Tibial nerve (tissue), 4 donors: ENCODE data around the gene LRRC8A. TPM values are rescaled to one million over a fixed set of nuclear protein-coding genes. Genes with fewer than 3 reads are reported as not detected.
A peak's percentile ranks its signal among the peaks of the same experiment; 100 is the strongest.

Source experiments
- DNase-seq, 2 donors: peaks; one replicate each; pipeline ENCODE4 v3.0.0-alpha.2; 2019; ENCODE audit warnings: low spot score in 2 of 2
- H3K27ac ChIP-seq, 4 donors: fragments of 200-600 bp; sonication (generic) in 3 of 4; one replicate each; pipeline ENCODE4 v1.5.1; 2017 to 2019; ENCODE audit warnings: mild to moderate bottlenecking in 1 of 4
- H3K27me3 ChIP-seq, 2 donors: fragments of 200-600 bp; sonication (generic) in 1 of 2; one replicate each; pipeline versions ENCODE4 v1.5.1 to v1.6.0; 2017 to 2019
- H3K36me3 ChIP-seq, 3 donors: fragments of 200-600 bp; sonication (generic); one replicate each; pipeline ENCODE4 v1.5.1; 2018 to 2019
- H3K4me1 ChIP-seq, 4 donors: fragments of 200-600 bp; sonication (generic) in 3 of 4; one replicate each; pipeline ENCODE4 v1.5.1; 2017 to 2019
- H3K4me3 ChIP-seq, 4 donors: fragments of 200-600 bp; sonication (generic) in 3 of 4; one replicate each; pipeline ENCODE4 v1.5.1; 2017 to 2019; ENCODE audit warnings: mild to moderate bottlenecking in 1 of 4, moderate library complexity in 1 of 4
- H3K9me3 ChIP-seq, 4 donors: fragments of 200-600 bp; sonication (generic) in 3 of 4; one replicate each; pipeline ENCODE4 v1.5.1; 2017 to 2019
- EP300 ChIP-seq, 2 donors: sonication (generic); formaldehyde crosslinking; IDR thresholded peaks; one replicate each; pipeline ENCODE4 v1.6.1; 2017; ENCODE audit warnings: antibody characterized with exemption in 2 of 2, mild to moderate bottlenecking in 1 of 2
- POLR2A ChIP-seq, 2 donors: fragments of 450-650 bp; IDR thresholded peaks; one replicate each; pipeline ENCODE4 v1.6.1; 2017; ENCODE audit warnings: antibody characterized with exemption in 2 of 2, mild to moderate bottlenecking in 2 of 2, moderate library complexity in 2 of 2
- WGBS, 2 donors: methylation state at CpG; one replicate each; pipeline ENCODE4 v1.1.5; 2018; 5-methylcytosine and 5-hydroxymethylcytosine counted together
- total RNA-seq, 4 donors: library from RNA; depleted of rRNA; stranded (reverse); fragments of >200 nt; gene quantifications; one replicate each; pipeline ENCODE4 v1.1.0, GENCODE V29; 2016
- TF ChIP-seq, protein P1 (sequence below), 5 experiments: fragments of 200-600 bp in 3 of 5; fragments of 450-650 bp in 2 of 5; sonication (generic) in 3 of 5; IDR thresholded peaks; one replicate each; pipeline ENCODE4 v1.5.1; 2016 to 2019; ENCODE audit warnings: antibody characterized with exemption in 5 of 5, mild to moderate bottlenecking in 3 of 5, moderate library complexity in 2 of 5

The LRRC8A gene
- total RNA-seq, 4 donors from 2014 or later = 65.1 to 94.7 (median 81.1) TPM

GRCh38 chr9:128902351-128903078, 20.6 kb downstream of the LRRC8A start:
- peak overlapping the region in 3 of 4 donors; percentile 26 to 76 (median 76) for H3K27ac ChIP-seq
- peaks cover 0 to 45% (median 19%) of the 10 kb centered on the region in 4 donors for H3K4me1 ChIP-seq
- 78 to 81% methylated on average over 19 to 20 of the region's 23 CpGs for WGBS, 2 donors
- no peak overlapping the region for H3K4me3 ChIP-seq
- no peak for TF ChIP-seq POLR2A (IDR thresholded peaks at IDR 0.05)
- TF ChIP-seq, protein P1, sequence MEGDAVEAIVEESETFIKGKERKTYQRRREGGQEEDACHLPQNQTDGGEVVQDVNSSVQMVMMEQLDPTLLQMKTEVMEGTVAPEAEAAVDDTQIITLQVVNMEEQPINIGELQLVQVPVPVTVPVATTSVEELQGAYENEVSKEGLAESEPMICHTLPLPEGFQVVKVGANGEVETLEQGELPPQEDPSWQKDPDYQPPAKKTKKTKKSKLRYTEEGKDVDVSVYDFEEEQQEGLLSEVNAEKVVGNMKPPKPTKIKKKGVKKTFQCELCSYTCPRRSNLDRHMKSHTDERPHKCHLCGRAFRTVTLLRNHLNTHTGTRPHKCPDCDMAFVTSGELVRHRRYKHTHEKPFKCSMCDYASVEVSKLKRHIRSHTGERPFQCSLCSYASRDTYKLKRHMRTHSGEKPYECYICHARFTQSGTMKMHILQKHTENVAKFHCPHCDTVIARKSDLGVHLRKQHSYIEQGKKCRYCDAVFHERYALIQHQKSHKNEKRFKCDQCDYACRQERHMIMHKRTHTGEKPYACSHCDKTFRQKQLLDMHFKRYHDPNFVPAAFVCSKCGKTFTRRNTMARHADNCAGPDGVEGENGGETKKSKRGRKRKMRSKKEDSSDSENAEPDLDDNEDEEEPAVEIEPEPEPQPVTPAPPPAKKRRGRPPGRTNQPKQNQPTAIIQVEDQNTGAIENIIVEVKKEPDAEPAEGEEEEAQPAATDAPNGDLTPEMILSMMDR (IDR thresholded peaks at IDR 0.05) = no peak
- TF ChIP-seq EP300 (IDR thresholded peaks at IDR 0.05) = peak in 1 of 2 donors; percentile 28
- no peak for DNase-seq
- H3K9me3 ChIP-seq = no peaks in the 10 kb centered on the region
- no peaks in the 10 kb centered on the region for H3K27me3 ChIP-seq
- peaks cover 0 to 30% (median 0%) of the 10 kb centered on the region in 3 donors for H3K36me3 ChIP-seq

GRCh38 chr9:128903079-128903461, 21.1 kb downstream of the LRRC8A start:
- peak overlapping the region in 3 of 4 donors; percentile 26 to 76 (median 76) for H3K27ac ChIP-seq
- 89 to 94% methylated on average over 2 of the region's 2 CpGs for WGBS, 2 donors
- no peak for TF ChIP-seq EP300 (IDR thresholded peaks at IDR 0.05)
- TF ChIP-seq, protein P1 (IDR thresholded peaks at IDR 0.05) = no peak
- TF ChIP-seq POLR2A (IDR thresholded peaks at IDR 0.05) = no peak
- no peaks in the 10 kb centered on the region for H3K9me3 ChIP-seq
- peaks cover 0 to 34% (median 3%) of the 10 kb centered on the region in 3 donors for H3K36me3 ChIP-seq
- peaks cover 0 to 45% (median 19%) of the 10 kb centered on the region in 4 donors for H3K4me1 ChIP-seq
- DNase-seq = no peak
- no peak overlapping the region for H3K4me3 ChIP-seq
- no peaks in the 10 kb centered on the region for H3K27me3 ChIP-seq

DNA sequence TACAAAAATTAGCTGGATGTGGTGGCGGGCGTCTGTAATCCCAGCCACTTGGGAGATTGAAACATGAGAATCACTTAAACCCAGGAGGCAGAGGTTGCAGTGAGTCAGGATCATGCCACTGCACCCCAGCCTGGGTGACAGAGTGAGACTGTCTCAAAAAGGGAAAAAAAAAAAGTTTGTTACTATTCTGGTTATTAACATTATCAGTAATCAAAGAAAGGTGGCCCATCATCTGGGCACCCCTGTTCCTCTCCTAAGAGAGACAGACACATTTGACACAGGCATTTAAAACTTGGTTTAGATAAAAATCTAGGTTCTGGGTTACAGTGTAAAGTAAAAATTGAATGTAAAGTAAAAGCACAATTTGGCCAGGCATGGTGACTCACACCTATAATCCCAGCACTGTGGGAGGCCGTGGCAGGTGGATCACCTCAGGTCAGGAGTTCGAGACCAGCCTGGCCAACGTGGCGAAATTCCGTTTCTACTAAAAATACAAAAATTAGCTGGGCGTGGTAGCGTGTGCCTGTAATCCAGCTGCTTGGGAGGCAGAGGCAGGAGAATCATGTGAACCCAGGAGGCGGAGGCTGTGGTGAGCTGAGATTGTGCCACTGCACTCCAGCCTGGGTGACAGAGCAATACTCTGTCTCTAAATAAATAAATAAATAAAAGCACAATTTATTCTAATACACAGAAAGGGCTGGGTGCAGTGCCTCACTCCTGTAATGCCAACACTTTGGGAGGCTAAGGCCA, 22.1 kb downstream of the LRRC8A start:
- Histone ChIP-seq H3K36me3 (peaks cover 0 to 34% (median 12%) of the 10 kb centered on the region in 3 donors), H3K27ac (peak overlapping the region in 2 of 4 donors; percentile 26 to 58), H3K27me3 (no peaks in the 10 kb centered on the region), H3K4me3 (no peak overlapping the region), H3K9me3 (no peaks in the 10 kb centered on the region), H3K4me1 (peaks cover 0 to 38% (median 18%) of the 10 kb centered on the region in 4 donors)
- TF ChIP-seq EP300 (IDR thresholded peaks at IDR 0.05) = no peak
- TF ChIP-seq, protein P1 (IDR thresholded peaks at IDR 0.05) = no peak
- no peak for TF ChIP-seq POLR2A (IDR thresholded peaks at IDR 0.05)
- no peak for DNase-seq
- 84 to 89% methylated on average over 10 of the region's 10 CpGs for WGBS, 2 donors

DNA sequence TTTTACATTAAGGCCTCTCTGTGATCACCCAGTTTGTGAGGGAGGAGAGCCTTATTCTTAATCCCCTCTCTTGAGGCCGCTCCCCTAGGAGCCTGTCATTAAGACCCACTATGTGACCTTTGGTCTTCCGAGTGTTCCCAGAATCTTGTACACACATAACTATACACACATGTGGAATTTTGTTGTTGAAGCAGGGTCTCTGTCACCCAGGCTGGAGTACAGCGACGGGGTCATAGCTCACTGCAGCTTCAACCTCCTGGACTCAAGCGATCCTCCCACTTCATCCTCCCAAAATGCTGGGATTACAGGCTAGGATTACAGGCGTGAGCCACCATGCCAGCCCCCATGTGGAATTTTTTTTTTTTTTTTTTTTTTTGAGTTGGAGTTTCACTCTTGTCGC, 24.0 kb downstream of the LRRC8A start:
- TF ChIP-seq POLR2A (IDR thresholded peaks at IDR 0.05) = no peak
- TF ChIP-seq, protein P1 (IDR thresholded peaks at IDR 0.05) = no peak
- no peak for TF ChIP-seq EP300 (IDR thresholded peaks at IDR 0.05)
- 81 to 89% methylated on average over 7 of the region's 7 CpGs for WGBS, 2 donors
- peak overlapping the region in 2 of 4 donors; percentile 61 to 64 for H3K27ac ChIP-seq
- peaks cover 0 to 44% (median 13%) of the 10 kb centered on the region in 4 donors for H3K4me1 ChIP-seq
- H3K4me3 ChIP-seq = no peak overlapping the region
- peaks cover 2 to 48% (median 14%) of the 10 kb centered on the region in 3 donors for H3K36me3 ChIP-seq
- H3K27me3 ChIP-seq = no peaks in the 10 kb centered on the region
- H3K9me3 ChIP-seq = no peaks in the 10 kb centered on the region
- no peak for DNase-seq

GRCh38 chr9:128906741-128907140, 24.8 kb downstream of the LRRC8A start:
- Histone ChIP-seq H3K36me3 (peaks cover 2 to 48% (median 14%) of the 10 kb centered on the region in 3 donors), H3K9me3 (no peaks in the 10 kb centered on the region), H3K27me3 (no peaks in the 10 kb centered on the region), H3K4me1 (peaks cover 0 to 52% (median 20%) of the 10 kb centered on the region in 4 donors), H3K27ac (peak overlapping the region in 2 of 4 donors; percentile 43 to 61), H3K4me3 (no peak overlapping the region)
- DNase-seq = no peak
- TF ChIP-seq POLR2A (IDR thresholded peaks at IDR 0.05) (no peak), EP300 (IDR thresholded peaks at IDR 0.05) (no peak)
- TF ChIP-seq, protein P1 (IDR thresholded peaks at IDR 0.05) = no peak
- 56 to 59% methylated on average over 2 of the region's 2 CpGs for WGBS, 2 donors
